CD4-positive, alpha-beta T cell treated with Interleukin-2 at 100 ng/mL for 4 hours (primary cell): Measurements from ENCODE around the gene CRHR2.
"Not testable (repeated sequence)": the region's sequence is repeated elsewhere in the genome, so short reads cannot be mapped to it uniquely, and the experiment has no call there.

Experiments
- DNase-seq: peaks from one replicate; pipeline ENCODE4 v3.0.0-alpha.2; 2020; ENCODE audit warnings: low spot score

Gene CRHR2

DNA sequence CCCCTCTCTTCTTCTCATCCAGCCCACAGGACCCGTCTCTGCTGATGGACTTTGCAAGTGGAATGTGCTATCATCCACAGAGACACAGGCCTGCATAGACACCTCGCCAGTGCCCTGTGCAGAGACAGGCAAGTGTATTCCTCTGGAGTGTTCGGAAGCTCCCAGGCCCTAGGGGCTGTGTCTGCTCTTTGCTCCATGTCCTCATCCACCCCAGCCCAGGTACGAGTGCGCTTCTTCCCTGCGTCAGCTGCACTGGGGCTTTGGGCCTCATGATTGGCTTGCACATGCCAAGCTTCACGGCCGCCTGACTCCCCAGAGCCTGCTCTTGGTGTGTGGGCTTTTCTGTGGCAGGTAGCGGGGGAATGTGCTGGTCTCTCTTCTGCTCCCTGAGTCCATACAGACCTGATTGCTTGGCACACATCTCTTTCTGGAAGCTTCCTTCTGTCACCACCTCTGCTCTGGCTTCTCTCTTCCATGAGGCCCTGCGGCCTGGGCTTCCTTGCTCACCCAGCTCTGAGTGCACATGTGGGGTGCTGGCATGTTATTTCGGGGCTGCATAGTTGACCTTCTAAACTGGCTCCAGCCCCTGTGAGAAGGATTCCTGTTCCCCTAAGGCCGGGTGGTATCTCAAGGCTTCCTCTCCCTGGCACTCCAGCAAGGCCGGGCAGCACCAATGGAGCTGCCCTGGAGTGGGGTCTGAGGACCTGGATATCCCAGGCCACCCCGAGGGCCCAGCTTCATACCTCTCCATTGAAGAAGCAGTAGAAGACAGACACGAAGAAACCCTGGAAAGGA lies 27.8 kb downstream of the CRHR2 start:
- no peak for DNase-seq

DNA sequence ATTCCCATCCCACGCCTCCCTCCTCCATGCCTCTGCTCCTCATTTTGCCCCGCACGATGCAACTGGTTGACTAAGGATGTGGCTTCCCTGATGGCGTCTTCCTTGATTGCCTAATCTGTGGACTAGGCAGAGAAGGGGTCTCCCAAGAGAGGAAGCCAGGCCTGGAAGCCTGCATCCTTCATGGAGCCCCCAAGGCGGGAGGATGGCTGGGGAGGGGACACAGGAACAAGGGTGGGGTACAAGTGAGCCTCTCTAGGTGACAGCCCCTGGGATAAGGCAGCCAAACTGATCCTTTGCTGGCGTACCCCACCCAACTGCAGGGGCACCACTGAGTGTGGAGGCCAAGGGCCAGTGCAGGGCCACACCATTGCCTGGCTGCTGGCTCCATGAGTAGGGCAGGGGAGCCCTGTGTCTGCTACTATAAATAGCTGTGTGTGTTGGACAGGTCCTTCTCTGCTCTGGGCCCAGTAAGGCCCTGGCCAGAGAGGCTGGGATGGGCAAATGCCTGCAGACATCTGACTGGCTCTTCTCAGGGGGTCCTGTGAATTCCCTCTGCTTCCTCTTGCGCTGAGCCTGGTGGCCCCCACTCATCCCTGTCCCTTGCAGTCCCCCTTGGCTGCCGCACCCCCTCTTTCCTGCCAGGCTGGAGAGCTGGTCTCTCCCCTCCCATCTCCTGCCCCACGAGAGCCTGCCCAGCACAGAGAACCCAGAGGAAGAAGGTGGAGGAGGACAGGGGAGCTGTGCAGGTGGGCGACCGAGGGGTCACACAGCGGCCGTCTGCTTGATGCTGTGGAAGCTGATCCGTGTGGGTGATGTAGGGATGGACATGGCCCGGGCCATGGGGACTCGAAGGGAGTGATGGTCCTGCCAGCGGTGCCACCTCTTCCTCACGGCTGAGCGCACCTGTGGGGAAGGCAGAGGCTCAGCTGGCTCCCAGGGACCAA lies 29.3 kb downstream of the CRHR2 start:
- no peak for DNase-seq

DNA sequence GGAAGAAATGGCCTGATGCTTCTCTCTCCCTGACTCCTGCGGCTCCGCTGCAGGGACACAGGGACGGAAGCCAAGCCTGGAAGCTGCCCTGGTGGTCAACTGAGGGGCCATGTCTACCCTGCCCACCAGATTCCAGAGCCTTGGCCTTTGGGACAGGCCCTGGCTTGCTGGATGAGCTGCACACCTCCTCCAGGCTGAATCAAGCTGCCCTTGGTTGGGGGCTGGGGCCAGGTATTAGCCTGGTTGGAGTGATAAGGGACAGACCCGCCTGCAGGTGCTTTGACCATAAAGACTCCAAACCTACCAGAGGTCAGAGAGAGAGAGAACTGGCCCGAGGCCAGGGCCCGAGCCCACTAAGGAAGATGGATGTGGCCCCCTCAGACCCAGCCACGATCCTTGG lies 30.1 kb downstream of the CRHR2 start:
- DNase-seq = no peak

DNA sequence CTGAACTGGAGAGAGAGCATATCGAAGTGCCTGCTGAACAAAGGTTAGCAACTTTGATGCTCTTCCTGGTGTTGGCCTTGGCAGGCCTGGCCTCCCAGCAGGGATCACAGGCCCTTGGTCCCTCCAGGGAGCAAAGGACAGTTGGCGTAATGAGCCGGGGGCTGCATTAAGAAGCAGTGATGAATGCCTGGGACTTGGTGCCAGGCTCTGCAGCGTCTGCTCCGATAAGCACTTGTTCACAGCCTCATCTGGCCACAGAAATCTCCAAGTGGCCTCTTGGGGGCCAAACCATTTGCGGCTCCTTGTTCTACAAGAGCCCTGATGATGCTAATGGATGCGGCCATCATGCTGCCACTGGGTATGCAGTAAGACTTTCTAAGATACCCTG lies 31.8 kb downstream of the CRHR2 start:
- DNase-seq = no peak

DNA sequence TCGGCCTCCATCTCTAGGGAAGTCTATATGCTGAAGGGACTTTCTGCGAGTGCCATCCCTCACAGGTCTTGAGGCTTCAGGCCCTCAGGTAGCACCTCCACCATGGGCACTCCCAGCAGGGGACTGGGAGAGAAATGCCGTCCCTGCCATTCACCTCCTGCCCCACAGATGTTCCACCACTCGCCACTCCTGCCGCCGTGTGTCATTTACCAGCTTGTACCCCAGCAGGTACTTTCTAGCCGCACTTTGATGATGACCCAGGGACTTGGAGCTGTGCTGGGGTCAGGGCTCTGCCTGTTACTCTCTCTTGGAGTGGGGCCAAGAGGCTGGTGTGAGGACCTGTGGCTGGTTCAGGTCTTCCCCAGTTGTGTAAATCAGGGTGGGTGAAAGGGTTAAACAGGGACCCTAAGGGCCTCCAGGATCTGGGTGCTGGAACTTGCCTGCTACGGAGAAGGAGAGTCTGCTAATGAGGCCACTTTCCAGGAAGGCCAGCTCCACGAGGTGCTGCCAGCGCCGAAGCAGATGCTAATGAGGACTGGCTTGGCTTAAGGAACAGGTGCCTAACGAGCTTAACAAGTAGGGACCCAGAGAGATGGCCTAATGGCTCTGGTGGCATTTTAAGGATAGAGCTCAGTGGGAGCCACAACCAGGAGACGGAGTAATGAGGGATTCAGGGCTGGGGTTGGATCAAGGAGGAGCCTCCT lies 32.4 kb downstream of the CRHR2 start:
- no peak for DNase-seq

DNA sequence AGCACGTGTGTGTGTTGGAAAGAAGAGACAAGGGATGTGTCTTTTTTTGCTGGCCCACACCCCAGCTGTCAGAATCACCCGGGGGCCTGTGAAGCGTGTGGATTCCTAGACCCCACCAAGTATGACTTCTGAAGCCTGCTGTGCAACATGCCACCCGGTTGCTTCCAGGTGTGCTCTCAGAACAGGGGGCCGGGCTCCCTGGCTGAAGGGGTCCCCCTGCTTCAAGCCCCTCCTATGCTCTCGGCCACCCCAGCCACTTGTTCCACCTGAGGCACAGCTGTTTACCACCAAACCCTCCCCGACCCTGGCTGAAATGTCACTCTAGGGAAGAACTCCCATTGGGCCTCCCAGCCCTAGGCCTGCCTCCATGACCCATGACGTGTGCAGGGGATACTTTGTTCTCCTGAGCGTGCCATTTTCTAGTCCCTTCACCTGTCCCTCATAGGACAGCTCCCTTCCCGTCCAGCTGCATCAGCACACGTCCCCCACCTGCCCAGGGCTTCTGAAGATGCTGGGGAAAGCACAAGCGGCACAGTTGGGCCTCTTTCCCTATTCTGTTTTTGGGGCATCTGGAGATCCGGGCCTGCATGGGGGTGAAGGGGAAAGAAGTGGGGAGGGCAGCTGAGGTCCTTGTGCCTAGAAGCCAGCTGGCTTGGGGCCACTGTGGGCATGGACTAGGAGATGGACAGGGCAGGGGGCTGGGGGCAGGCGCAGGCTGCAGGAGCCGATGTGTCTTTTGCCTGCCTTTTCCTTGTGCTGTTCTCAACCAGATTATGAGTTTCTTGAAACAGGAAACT lies 33.3 kb downstream of the CRHR2 start:
- no peak for DNase-seq

DNA sequence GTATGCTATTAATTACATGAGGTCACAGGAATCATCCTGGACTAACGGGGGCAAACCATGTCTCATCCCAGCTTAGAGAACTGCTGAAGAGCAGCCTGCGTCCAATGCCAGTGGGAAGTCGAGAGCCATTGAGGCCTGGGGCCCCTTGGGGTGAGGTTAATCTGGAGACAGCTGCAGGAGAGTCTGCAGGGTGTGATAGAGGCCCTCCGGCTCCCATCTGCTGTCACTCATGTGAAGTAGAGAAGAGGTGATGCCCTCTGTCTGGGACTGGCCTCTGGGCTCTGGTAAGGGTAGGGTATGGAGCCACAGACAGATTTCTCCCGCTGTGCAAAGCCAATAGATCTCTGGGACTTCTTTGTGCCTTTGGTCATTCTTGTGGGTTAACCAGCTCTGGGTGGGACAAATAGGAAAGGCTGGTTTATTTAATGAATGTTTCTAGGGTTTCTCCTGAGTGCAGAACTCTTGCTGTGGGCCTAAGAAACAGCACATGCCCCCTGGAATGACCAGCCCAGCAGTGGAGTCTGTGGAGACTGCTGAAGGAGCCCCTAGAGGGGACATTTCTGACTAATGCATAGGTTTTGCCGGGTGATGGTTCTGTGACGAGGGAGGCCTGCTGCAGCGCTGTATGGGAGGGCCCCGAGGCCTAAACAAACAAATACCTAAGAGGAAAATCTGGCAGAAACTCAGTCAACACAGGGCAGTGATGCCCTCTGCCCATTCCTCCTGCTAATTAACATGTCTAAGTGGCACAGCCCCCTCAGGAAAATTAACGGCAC lies 34.5 kb downstream of the CRHR2 start:
- DNase-seq = no peak

DNA sequence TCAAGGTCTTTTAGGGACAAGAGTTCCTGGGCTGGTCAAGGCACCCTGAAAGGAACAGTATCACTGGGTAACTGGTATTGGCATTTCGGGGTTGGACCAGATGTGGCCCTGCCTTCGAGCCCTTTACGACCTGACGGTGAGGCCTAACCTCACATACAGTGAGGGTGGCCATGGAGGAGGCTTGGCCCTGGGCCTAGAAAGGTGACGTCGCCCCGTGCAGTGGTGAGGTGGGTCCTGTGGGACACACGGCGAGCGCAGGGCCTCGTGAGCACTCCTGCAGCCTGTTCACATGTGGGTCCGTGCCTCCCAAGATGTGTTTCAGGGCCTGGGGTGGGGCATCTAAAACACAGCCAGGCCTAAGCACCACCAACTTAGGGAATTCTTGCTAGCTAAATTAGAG lies 36.1 kb downstream of the CRHR2 start:
- no peak for DNase-seq

DNA sequence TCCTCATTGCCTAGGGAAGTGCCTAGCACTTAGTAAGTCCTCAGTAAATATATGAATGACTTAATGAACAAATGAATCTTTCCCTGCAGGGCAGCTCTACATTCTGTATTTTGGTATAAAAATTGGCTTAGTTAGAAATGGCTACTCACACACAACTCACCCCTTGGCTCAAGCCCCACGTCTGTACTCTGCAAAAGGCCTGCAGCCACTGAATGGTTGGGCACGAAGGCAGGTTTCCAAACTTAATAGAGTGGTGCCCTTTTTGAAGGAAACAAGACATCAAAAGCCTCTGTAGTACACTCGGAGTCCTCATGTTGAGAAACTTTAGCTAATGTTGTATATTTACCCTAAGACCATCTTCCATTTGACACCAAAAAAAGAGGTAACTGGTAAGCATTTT lies 36.6 kb downstream of the CRHR2 start:
- DNase-seq = no peak

DNA sequence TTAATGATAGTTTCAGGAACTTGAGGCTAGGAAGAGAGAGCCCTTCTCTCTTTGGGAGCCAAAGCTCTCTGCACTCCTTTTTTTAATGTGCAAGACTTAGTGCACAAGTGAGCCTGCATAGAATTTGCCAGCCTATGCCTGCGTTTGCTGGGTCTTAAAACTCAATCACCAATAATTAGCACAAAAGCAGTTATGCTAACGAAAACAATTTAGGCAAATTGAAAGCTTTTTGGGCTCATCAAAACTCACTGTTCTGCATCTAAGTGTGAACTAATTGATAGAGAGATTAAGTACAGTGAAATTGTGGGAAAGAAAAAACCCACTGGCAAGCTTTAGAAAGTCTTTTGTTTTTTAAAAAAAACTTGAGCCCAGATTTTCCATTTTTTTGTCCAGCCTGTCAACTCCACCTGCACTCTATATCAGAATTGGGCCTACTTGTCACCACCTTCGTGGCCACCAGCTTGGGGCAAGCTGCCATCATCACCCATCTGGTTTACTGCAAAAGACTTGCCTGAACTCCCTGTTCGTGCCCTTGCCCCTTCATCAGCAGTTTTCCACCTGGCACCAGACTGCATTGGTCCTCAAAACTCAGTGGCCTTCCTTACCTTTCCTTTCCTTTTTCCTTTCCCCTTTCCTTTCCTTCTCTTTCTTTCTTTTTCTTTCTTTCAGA lies 37.8 kb downstream of the CRHR2 start:
- no peak for DNase-seq

DNA sequence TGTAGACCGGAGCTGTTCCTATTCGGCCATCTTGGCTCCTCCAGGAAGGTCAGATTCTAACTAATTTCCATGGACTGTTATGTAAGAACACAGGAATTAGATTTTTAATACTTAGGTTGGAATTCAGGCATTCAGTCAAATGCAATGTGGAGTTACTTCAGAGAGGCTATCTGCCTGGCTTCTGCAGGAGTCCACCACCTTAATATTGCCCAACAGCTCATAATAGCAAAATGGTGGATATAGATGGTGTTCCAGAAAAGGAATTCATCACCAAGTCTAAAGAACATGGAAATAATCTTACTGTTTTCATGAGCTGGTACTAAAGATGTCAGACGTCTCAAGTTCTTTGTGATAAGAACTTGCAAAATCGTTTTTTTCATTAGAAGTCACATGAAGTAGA lies 39.5 kb downstream of the CRHR2 start:
- no peak for DNase-seq

DNA sequence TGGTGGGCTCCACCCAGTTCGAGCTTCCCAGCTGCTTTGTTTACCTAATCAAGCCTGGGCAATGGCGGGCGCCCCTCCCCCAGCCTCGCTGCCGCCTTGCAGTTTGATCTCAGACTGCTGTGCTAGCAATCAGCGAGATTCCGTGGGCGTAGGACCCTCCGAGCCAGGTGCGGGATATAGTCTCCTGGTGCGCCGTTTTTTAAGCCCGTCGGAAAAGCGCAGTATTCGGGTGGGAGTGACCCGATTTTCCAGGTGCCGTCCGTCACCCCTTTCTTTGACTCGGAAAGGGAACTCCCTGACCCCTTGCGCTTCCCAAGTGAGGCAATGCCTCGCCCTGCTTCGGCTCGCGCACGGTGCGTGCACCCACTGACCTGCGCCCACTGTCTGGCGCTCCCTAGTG lies 39.9 kb downstream of the CRHR2 start:
- not testable (repeated sequence) for DNase-seq

DNA sequence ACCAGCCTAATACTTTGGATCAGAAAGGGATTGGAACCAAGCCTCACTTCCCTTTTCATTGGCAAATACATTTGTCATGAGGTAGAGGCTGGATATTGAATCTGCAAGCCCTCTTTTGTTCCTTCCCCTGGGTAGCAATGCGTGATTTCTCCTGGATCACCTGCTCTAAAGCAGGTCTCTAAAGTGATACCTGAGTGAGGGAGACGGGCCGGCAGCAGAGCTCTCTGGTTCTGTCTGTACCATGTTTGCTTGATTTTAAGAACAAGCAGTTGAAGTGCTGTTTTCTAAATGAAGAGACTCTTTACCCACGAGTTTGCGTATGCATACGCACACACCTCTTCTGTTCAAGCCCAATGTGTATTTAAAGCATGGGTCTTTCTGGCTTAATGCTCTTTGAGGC lies 46.5 kb downstream of the CRHR2 start:
- DNase-seq = no peak

DNA sequence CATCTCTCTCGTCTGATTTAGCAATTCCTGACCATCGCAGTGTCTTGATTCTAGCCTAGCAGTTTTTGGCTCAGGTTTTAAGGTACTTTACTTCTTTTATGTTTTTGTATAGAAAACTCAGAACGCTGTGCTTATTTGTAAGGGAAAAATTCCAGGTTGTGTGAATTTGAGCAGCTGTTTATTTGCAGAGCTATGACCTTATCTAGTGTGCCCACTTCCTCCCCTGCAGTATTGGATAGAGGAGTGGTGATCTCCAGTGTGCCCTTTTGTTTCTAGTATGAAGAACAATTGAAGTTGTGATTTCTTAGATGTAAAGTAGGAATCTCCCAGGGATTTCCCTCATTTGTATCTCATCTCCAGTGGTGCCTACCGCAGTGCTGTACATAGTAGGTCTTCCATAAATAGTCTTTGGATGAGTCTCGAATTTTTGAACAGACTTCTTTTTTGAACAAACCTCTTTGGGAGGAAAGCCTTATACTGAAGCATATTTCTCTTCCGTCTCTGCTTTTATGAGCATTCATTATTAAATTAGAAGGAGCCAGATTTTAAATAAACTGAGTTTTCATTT lies 47.5 kb downstream of the CRHR2 start:
- no peak for DNase-seq

DNA sequence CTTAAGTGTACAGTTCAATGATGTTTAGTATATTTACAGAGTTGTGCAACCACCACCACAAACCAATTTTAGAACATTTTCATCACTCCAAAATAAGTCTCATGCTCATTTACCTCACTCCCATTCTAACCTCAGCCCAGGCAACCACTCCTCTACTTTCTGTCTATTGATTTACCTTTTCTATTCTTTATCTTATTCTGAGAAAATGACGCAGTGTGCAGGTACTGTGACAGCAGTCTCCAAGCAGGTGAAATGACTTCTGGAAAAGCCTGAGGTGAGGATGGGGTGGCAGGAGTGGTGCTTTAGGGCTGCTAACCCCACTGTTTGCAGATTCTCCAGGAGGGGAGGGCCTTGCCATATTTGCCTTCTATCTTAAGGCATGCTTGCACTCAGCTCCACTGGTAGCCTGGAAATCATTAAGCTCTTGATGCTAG lies 48.0 kb downstream of the CRHR2 start:
- DNase-seq = no peak

DNA sequence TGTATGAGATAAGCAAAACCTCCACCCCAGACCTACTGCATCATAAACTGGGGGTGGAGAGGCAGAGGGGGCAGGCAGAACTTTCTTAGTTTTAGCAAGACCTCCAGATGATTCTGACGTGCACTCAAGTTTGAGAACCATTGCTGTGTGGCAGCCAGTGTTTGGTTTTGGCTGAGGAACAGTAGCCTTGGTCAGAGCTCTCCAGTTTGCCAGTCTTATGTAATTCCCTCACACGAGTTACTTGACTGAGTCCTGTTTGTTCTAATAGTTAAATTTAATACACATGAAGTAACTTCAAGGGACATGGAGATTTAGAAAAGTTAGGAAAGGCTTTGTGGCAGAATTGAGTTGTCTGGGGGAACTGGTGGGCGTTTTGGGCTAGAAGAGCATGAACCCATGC lies 49.0 kb downstream of the CRHR2 start:
- DNase-seq = no peak

DNA sequence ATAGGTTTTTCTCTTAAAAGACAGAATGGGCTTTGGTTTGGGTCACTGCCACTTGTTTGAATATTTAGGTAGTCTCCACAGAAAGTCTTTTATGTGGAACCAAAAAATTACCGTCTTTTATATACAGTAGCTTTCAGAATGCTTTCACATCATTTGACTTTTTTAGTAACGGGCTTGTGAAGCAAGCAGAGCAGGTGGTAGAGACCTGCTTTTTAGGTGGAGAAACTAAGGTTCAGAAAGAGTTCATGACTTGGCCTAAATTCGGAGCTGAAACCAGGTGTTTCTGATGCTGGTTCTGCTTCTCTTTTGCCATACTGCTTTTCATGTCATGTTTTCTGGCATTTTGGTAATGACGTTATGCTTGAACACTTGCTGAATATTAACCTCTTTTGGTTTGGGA lies 51.3 kb downstream of the CRHR2 start:
- DNase-seq = no peak

DNA sequence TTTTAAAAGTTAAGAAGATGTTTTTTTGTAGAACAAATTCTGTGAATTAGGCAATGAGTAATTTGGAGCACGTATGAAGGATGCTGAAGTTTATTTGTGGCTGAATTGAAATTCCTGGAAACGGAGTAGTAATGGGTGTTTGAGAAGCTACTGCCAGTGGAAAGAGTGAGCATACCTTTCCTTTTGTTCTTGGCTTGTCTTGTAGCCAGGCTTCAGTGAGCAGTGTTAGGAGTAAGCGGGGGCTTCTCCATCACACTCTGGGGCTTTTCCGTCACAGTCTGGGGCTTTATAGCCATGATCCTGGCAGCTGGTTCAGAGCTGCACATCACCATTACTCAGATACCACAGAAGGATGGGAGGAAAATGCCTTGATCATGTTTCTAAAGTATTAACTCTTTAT lies 55.2 kb downstream of the CRHR2 start:
- DNase-seq = no peak

DNA sequence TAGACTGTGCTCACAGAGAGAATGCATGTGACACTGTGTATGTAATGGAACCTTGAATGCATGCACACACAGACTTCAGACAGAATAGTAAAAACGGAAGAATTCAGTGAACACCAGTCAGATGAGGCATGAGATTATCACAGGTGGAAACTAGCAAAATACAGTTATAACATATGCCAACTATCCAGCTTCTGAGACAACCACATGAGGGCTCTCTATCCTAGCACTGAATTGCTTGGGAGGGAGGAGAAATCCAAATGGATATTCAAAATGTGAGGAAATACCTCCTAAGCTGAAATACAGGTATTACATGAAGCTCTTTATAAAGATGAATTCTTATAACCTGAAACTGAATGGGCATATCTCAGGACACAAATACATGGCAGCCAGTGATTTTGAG lies 57.0 kb downstream of the CRHR2 start:
- DNase-seq = no peak

DNA sequence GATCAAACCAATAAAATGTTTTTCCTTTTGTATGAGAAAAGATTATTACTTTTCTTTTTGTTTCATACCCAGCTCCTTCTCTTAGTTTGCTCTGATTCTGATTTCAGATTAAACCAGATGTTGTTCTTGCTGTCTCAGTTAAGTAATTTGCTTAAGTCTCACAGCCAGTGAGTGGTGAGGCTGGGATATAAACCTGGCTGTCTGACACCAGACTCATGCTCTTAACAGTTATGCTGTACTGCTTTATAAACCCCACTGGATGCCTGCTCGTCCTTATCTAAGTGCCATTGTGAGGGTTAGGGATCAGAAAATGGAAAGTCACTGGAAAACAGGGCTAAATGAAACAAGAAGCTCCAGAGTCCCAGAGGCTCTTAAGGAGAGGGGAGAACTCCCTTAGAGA lies 63.3 kb downstream of the CRHR2 start:
- DNase-seq = no peak
